ENCODE measurements around the gene AIFM3.

GRCh38 chr22:20974336-20974955 lies 7.4 kb downstream of the AIFM3 start:
- TF ChIP-seq CTCF (IDR thresholded peaks at IDR 0.05; ENCODE audit: low read depth, low read length): no peak
- no peak for TF ChIP-seq EZH2phosphoT487 (IDR thresholded peaks at IDR 0.05; ENCODE audit: low read depth)

All from OCI-LY3 (cell line).